ENCODE data around the gene PSMD2. TPM values are rescaled to one million over a fixed set of nuclear protein-coding genes. Genes with fewer than 3 reads are reported as not detected.
A peak's percentile ranks its signal among the peaks of the same experiment; 100 is the strongest.

PSMD2 gene
- total and polyA plus RNA-seq, 10 of the 15 experiments (the other 5 are each of a cell fraction or from before 2014, with no cell fraction given) = 103 to 515 (median 197) TPM

DNA sequence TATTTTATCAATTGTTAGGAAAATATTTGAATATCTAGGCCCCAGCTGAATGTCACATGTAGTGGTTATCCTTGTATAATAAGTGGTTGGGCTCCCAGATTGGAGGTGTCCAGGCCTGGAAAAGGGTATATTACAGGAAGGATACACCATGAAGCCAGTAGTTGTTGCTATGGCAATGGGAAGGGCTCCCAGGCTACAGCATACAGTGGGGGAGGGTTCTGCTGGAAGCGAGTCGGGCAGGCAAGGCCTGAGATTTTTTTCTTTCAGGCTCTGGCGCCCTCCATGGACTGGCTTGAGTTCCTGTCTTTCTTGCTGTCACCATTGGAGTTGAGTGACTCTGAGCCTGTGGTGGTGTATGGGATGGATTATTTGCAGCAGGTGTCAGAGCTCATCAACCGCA, 14.3 kb upstream of the PSMD2 start:
- Histone ChIP-seq H3K9ac (ENCODE audit: control insufficient read depth, insufficient read depth, low read length) (no peak overlapping the region), H3K79me2 (ENCODE audit: control insufficient read depth, insufficient read depth, low read length) (no peaks in the 10 kb centered on the region), H3K9me3 (replicated peaks; ENCODE audit: control insufficient read depth, insufficient read depth, low read length) (no peaks in the 10 kb centered on the region), H3K4me2 (ENCODE audit: control insufficient read depth, insufficient read depth) (no peak overlapping the region), H3K36me3 (ENCODE audit: control insufficient read depth in 2 of 2, insufficient read depth in 2 of 2, low read length in 1 of 2) (no peaks in the 10 kb centered on the region), H3K4me1 (ENCODE audit: control insufficient read depth, insufficient read depth, low read length) (no peaks in the 10 kb centered on the region), H3K27me3 (replicated peaks in 1 of 2; ENCODE audit: control insufficient read depth in 2 of 2, insufficient read depth in 2 of 2, low read length in 1 of 2) (no peaks in the 10 kb centered on the region; a peak in 2 of 4 replicates), H2AFZ (ENCODE audit: control insufficient read depth, low read depth, low read length) (no peak overlapping the region), H3K4me3 (no peak overlapping the region), H4K20me1 (ENCODE audit: control insufficient read depth, insufficient read depth) (no peaks in the 10 kb centered on the region), H3K27ac (ENCODE audit: control insufficient read depth, insufficient read depth) (no peak overlapping the region)
- BruUV-seq (replicated peaks) = no TSS peak
- in situ Hi-C loops (cut with MboI) = loop anchor here (5.0 kb wide), 1 partner anchor 392 kb away; no protein-coding TSS in a partner anchor
- ChIA-PET CTCF (interaction anchor here (1.6 kb wide), 2 partner anchors 57 to 389 kb away, joined by 3 to 4 read pairs; no protein-coding TSS in a partner anchor), RAD21 (ENCODE audit: unreplicated experiment) (interaction anchor here (0.7 kb wide), 1 partner anchor 389 kb away, joined by 3 read pairs; no protein-coding TSS in a partner anchor), POLR2A (no interaction called here), SMC1A (ENCODE audit: uncharacterized antibody, unreplicated experiment) (interaction anchor here (1.5 kb wide), 1 partner anchor 389 kb away, joined by 5 read pairs; no protein-coding TSS in a partner anchor)
- intact Hi-C loops (cut with micrococcal nuclease; ENCODE audit: unreplicated experiment) = no loop called here
- 10% methylated on average over 4 of the region's 4 CpGs for WGBS (ENCODE audit: insufficient coverage, insufficient replicate concordance, low lambda C conversion rate, missing lambda C conversion rate)
- no peak for TF ChIP-seq TCF12 (IDR thresholded peaks at IDR 0.05; ENCODE audit: low read depth, low read length)
- peak; percentile 47; the same call in 1 of the 2 replicates for TF ChIP-seq RAD21 (IDR thresholded peaks at IDR 0.05; ENCODE audit: insufficient read depth, low read depth, low read length)
- TF ChIP-seq MTA2 (IDR thresholded peaks at IDR 0.05; ENCODE audit: low read depth) = no peak
- TF ChIP-seq, protein P1, sequence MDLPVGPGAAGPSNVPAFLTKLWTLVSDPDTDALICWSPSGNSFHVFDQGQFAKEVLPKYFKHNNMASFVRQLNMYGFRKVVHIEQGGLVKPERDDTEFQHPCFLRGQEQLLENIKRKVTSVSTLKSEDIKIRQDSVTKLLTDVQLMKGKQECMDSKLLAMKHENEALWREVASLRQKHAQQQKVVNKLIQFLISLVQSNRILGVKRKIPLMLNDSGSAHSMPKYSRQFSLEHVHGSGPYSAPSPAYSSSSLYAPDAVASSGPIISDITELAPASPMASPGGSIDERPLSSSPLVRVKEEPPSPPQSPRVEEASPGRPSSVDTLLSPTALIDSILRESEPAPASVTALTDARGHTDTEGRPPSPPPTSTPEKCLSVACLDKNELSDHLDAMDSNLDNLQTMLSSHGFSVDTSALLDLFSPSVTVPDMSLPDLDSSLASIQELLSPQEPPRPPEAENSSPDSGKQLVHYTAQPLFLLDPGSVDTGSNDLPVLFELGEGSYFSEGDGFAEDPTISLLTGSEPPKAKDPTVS (IDR thresholded peaks at IDR 0.05; ENCODE audit: low read depth, low read length) = no peak
- TF ChIP-seq GATAD2B (conservative IDR thresholded peaks at IDR 0.05; ENCODE audit: low read depth) = no peak
- TF ChIP-seq, protein P2, sequence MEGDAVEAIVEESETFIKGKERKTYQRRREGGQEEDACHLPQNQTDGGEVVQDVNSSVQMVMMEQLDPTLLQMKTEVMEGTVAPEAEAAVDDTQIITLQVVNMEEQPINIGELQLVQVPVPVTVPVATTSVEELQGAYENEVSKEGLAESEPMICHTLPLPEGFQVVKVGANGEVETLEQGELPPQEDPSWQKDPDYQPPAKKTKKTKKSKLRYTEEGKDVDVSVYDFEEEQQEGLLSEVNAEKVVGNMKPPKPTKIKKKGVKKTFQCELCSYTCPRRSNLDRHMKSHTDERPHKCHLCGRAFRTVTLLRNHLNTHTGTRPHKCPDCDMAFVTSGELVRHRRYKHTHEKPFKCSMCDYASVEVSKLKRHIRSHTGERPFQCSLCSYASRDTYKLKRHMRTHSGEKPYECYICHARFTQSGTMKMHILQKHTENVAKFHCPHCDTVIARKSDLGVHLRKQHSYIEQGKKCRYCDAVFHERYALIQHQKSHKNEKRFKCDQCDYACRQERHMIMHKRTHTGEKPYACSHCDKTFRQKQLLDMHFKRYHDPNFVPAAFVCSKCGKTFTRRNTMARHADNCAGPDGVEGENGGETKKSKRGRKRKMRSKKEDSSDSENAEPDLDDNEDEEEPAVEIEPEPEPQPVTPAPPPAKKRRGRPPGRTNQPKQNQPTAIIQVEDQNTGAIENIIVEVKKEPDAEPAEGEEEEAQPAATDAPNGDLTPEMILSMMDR (IDR thresholded peaks at IDR 0.05 in 2 of 3, conservative IDR thresholded peaks at IDR 0.05 in 1 of 3; ENCODE audit: control insufficient read depth in 2 of 3, extremely low read depth in 1 of 3, insufficient read depth in 1 of 3, low read depth in 3 of 3, low read length in 3 of 3) = peak; percentile 21 to 43 (median 24); a peak in 3 of 6 replicates
- TF ChIP-seq, protein P3, sequence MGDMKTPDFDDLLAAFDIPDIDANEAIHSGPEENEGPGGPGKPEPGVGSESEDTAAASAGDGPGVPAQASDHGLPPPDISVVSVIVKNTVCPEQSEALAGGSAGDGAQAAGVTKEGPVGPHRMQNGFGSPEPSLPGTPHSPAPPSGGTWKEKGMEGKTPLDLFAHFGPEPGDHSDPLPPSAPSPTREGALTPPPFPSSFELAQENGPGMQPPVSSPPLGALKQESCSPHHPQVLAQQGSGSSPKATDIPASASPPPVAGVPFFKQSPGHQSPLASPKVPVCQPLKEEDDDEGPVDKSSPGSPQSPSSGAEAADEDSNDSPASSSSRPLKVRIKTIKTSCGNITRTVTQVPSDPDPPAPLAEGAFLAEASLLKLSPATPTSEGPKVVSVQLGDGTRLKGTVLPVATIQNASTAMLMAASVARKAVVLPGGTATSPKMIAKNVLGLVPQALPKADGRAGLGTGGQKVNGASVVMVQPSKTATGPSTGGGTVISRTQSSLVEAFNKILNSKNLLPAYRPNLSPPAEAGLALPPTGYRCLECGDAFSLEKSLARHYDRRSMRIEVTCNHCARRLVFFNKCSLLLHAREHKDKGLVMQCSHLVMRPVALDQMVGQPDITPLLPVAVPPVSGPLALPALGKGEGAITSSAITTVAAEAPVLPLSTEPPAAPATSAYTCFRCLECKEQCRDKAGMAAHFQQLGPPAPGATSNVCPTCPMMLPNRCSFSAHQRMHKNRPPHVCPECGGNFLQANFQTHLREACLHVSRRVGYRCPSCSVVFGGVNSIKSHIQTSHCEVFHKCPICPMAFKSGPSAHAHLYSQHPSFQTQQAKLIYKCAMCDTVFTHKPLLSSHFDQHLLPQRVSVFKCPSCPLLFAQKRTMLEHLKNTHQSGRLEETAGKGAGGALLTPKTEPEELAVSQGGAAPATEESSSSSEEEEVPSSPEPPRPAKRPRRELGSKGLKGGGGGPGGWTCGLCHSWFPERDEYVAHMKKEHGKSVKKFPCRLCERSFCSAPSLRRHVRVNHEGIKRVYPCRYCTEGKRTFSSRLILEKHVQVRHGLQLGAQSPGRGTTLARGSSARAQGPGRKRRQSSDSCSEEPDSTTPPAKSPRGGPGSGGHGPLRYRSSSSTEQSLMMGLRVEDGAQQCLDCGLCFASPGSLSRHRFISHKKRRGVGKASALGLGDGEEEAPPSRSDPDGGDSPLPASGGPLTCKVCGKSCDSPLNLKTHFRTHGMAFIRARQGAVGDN (IDR thresholded peaks at IDR 0.05) = no peak
- TF ChIP-seq MEF2A (IDR thresholded peaks at IDR 0.05; ENCODE audit: insufficient read depth, low read depth, low read length) = no peak
- TF ChIP-seq MEF2B (IDR thresholded peaks at IDR 0.05; ENCODE audit: partially characterized antibody, poor library complexity, severe bottlenecking) = no peak
- no peak for TF ChIP-seq NR2C1 (IDR thresholded peaks at IDR 0.05)
- TF ChIP-seq NFYA (IDR thresholded peaks at IDR 0.05; ENCODE audit: borderline replicate concordance, low read depth, low read length) = no peak
- no peak for TF ChIP-seq EGR1 (IDR thresholded peaks at IDR 0.05; ENCODE audit: borderline replicate concordance in 1 of 2, low read depth in 2 of 2, low read length in 2 of 2)
- TF ChIP-seq, protein P4, sequence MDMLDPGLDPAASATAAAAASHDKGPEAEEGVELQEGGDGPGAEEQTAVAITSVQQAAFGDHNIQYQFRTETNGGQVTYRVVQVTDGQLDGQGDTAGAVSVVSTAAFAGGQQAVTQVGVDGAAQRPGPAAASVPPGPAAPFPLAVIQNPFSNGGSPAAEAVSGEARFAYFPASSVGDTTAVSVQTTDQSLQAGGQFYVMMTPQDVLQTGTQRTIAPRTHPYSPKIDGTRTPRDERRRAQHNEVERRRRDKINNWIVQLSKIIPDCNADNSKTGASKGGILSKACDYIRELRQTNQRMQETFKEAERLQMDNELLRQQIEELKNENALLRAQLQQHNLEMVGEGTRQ (IDR thresholded peaks at IDR 0.05; ENCODE audit: borderline replicate concordance, low read depth, low read length) = no peak
- FAIRE-seq (no peak), ATAC-seq (peak; percentile 59), DNase-seq (ENCODE audit: low read depth, low spot score) (no peak)

Measured in GM12878 (cell line).